IPS-20b (cell line): ENCODE results near the gene GNG4.

ENCODE experiments used
- H3K27ac ChIP-seq: one replicate; pipeline ENCODE4 v1.5.1; 2013; ENCODE audit warnings: low read length
- H3K27me3 ChIP-seq: 2 replicates; pipeline ENCODE4 v1.6.1; 2013; ENCODE audit warnings: mild to moderate bottlenecking, low read length, inconsistent platforms; ENCODE audit not compliant: insufficient read depth
- H3K36me3 ChIP-seq: 2 replicates; pipeline ENCODE4 v1.6.1; 2013; ENCODE audit warnings: low read depth, mild to moderate bottlenecking, inconsistent platforms, low read length, moderate library complexity; ENCODE audit not compliant: insufficient read depth
- H3K4me1 ChIP-seq: 2 replicates; pipeline ENCODE4 v1.6.1; 2013; ENCODE audit warnings: mild to moderate bottlenecking, control low read depth, inconsistent platforms, low read length, moderate library complexity; ENCODE audit not compliant: insufficient read depth
- H3K4me3 ChIP-seq: 2 replicates; pipeline ENCODE4 v1.5.1; 2013; ENCODE audit warnings: mild to moderate bottlenecking, low read length, inconsistent platforms
- H3K9ac ChIP-seq: 2 replicates; pipeline ENCODE4 v1.6.1; 2013; ENCODE audit warnings: low read depth, mild to moderate bottlenecking, inconsistent platforms, low read length, moderate library complexity
- H3K9me3 ChIP-seq: 2 replicates; pipeline ENCODE4 v1.6.1; 2013; ENCODE audit warnings: mild to moderate bottlenecking, low read depth, low read length, inconsistent platforms; ENCODE audit not compliant: insufficient read depth

GNG4 gene

DNA sequence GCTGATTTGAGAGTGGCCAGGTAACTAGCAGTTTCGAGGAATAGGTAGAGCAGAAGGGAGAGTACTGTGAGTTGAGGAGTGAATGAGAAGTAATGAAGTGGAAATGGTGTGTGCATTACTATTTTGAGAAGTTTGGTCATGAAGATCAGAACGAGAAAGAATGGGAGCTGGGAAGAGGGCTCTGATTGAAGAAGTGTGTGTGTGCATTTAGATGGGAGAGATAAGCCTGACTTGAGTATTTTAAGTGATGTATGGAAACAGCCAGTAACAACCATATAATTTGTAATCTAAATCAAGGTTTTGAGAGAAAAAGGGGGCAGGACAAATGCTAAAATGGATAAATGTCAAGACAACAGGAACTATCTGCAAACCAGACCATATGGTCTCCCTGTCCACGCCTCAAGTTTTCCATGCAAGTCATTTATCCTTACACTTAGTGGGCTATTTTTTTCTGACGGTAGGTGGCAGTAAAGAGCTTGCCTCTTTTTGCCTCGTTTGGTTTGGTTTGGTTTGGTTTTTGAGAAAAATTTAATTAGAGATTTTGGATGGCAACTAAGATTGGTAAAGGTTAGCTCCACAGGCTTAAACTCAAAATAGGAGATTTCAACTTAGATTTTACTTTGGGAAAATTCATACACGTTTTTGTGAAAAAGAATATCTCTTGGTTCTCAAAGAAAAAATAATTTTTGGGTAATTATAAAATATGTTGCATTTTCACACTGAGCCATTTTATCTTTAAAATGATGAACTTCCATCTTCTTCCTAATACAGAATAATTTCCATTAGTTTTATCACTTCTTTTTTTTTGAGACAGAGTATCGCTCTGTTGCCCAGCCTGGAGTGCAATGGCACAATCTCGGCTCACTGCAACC lies 135.9 kb downstream of the GNG4 start:
- H3K4me1 ChIP-seq = no peaks in the 10 kb centered on the region
- no peak overlapping the region for H3K9ac ChIP-seq
- no peaks in the 10 kb centered on the region for H3K9me3 ChIP-seq
- H3K4me3 ChIP-seq = no peak overlapping the region
- H3K36me3 ChIP-seq = no peaks in the 10 kb centered on the region
- H3K27ac ChIP-seq = no peak overlapping the region
- H3K27me3 ChIP-seq = no peaks in the 10 kb centered on the region

DNA sequence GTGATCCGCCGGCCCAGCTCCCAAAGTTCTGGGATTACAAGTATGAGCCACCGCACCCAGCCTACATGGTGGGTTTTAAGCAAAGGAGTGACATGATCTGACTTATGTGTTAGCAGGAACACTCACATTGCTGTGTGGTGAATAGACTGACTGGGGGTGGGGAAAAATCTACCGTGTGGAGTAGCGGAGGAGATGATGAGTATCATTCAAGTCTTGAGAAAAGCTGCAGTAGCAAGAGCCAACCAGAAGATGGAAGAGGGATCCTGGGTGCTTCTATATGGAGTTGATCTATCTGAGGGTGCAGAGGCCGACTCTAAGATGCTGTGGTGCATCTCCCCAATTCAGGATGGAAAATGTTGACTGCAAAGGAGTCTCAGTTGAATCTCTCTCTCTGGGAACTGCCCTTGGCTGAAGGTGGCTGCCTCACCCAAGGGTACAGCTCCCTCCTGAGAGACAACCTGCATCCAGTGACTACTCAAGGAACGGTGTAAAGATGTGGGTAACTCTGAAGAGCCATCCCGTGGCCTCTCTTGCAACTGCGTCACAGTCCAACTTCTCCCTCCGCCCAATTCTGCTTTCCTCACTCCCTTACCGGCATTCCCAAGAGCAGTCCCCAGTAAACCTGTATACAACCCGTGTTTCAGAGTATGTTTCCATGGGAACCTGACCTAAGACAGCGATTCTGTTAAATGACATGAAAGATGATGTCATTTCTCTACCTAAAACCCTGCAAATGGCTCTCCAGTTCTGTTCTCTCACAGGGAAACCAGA lies 137.9 kb downstream of the GNG4 start:
- Histone ChIP-seq H3K9me3 (no peaks in the 10 kb centered on the region), H3K9ac (no peak overlapping the region), H3K36me3 (no peaks in the 10 kb centered on the region), H3K27me3 (no peaks in the 10 kb centered on the region), H3K4me1 (no peaks in the 10 kb centered on the region), H3K27ac (no peak overlapping the region), H3K4me3 (no peak overlapping the region)

DNA sequence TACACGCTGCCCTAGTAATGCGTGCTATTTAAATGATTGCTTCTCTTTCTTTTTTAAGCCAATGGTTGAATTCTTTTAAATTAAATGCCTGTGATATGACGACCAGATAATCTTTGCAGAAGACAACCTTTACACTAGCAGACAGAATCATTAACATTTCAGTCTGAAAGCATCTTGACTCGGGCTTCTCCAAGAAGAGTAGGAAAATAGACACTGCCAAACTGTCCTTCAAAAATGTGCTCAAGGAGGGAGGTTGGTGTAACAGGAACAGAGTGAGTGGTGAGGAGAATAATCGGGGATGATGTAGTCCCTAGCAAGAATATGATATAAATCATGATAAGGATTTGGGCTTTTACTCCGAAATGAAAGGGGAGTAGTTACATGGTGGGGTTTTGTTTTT lies 138.8 kb downstream of the GNG4 start:
- Histone ChIP-seq H3K9me3 (no peaks in the 10 kb centered on the region), H3K9ac (no peak overlapping the region), H3K27ac (no peak overlapping the region), H3K4me3 (no peak overlapping the region), H3K36me3 (no peaks in the 10 kb centered on the region), H3K27me3 (no peaks in the 10 kb centered on the region), H3K4me1 (no peaks in the 10 kb centered on the region)

DNA sequence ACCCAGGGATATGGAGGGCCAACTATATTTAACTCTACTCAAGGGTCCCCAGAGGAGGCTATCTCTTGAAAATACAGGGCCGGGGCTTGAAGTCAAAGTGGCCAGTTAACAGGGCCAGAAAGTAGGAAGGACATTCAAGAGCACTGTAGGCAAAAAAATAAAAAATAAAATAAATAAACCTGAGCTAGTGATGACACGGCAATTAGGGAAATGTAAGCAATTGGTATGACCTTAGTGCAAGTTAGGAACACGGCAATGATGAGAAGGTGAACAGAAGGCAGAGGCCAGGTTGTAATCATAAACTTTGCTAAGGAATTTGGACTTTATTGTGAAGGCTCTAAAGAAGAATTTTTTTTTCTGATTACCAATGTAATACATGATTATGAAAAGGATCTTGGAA lies 142.0 kb downstream of the GNG4 start:
- Histone ChIP-seq H3K9me3 (no peaks in the 10 kb centered on the region), H3K9ac (no peak overlapping the region), H3K27me3 (no peaks in the 10 kb centered on the region), H3K4me1 (peaks cover 3% of the 10 kb centered on the region; the same call in 1 of the 2 replicates), H3K36me3 (no peaks in the 10 kb centered on the region), H3K27ac (no peak overlapping the region), H3K4me3 (no peak overlapping the region)

DNA sequence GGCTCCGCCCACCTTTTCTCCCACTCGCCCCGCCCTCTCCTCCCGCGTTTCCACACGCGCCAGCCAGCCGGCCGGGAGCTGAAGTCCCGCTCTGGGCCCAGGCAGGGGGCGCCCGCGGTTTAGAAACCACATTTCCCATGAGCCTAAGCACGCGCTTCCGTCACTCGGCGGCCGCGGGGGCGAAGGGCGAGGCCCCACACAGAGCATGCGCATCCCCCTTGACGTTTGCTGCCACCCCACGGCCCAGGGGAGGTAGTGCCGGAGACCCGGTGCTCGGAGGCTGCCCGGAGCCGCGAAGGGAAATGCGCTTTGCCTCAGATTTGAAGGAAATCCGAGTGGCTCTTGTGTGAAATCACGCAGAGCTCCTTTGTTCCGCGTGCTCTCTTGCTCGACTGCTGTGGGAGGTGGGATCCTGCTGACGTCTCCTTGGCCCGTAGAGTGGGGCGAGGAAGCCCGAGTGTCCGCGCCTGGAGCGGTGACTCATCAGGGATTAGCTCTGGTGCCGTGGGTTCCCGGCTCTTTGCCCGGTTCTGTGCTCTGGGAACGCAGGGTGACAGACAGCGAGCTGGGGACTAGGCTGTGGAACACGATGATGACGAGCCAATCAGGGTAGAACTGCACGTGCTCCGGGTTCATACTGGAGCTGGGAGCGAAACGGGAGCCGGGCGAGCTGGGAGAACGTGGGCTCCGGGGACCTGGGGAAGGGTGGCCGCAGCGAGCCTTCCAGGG lies 144.9 kb downstream of the GNG4 start:
- Histone ChIP-seq H3K27me3 (no peaks in the 10 kb centered on the region), H3K9me3 (no peaks in the 10 kb centered on the region), H3K36me3 (no peaks in the 10 kb centered on the region), H3K4me1 (peaks cover 18% of the 10 kb centered on the region), H3K27ac (peak overlapping the region; percentile 53), H3K4me3 (peak overlapping the region; percentile 95), H3K9ac (peak overlapping the region; percentile 91)

DNA sequence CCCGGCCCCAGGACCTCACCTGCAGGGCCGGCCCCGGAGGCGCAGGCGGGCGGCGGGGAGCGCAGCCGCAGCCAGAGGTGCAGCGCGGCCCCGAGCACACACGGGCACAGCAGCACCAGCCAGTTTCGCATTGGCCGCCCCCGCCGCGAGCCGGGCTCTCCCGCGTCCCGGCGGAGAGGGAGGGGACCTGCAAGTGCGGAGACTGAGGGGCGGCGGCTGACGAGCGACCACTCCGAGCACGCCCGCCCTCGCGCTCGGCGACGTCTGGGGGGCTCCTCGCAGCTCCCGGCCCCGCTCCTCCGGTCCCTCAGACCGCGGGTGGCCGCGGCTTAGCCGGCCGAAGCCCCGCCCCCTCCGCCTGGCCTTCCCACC lies 145.5 kb downstream of the GNG4 start, which contains the start of gene B3GALNT2:
Gene B3GALNT2, minus strand, starts transcription at position 331 of the 372 bp plus-strand sequence. Its CDS starts 200 bp downstream, at position 131.
- Histone ChIP-seq H3K4me1 (peaks cover 18% of the 10 kb centered on the region), H3K4me3 (peak within 1 kb of the TSS; percentile 100), H3K27me3 (no peaks in the 10 kb centered on the region), H3K27ac (peak within 1 kb of the TSS; percentile 78), H3K9ac (peak within 1 kb of the TSS; percentile 98), H3K9me3 (no peaks in the 10 kb centered on the region), H3K36me3 (no peaks in the 10 kb centered on the region)

DNA sequence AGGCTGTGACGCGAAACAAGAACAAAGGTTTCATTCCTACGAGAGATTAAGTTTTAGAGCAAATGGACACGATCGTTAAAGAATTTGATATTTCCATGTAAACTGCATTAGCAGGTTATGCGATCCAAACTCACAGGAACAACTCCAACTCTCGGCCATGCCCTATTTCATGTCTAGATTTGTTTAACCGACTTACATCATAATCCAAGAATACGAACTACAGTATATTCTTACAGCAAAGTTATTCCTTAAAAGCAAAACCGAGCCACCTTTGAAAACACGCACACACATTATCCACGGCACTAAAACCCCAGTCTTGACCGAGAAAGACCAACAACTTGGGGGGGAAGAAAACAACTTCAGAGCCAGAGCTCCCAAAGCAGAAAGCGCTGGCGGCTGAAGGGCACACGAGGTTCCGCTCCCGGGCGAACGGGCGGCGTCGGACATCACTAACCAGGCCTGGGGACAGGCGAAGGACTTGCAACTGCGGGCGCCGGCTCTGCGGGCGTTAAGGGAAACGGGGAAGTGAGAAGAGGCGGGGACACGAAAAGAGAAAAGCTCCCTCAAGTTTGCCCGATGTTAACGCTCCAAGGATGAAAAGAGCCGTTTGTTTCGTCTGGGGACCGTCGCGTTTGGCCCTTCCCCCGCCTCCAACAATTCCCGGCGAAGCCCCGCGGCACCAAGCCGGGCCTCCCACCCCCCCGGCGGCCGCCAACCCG lies 146.0 kb downstream of the GNG4 start:
- no peaks in the 10 kb centered on the region for H3K9me3 ChIP-seq
- H3K4me1 ChIP-seq = peaks cover 18% of the 10 kb centered on the region
- H3K27ac ChIP-seq = peak overlapping the region; percentile 78
- no peaks in the 10 kb centered on the region for H3K36me3 ChIP-seq
- peak overlapping the region; percentile 98 for H3K9ac ChIP-seq
- H3K4me3 ChIP-seq = peak overlapping the region; percentile 100
- H3K27me3 ChIP-seq = no peaks in the 10 kb centered on the region

DNA sequence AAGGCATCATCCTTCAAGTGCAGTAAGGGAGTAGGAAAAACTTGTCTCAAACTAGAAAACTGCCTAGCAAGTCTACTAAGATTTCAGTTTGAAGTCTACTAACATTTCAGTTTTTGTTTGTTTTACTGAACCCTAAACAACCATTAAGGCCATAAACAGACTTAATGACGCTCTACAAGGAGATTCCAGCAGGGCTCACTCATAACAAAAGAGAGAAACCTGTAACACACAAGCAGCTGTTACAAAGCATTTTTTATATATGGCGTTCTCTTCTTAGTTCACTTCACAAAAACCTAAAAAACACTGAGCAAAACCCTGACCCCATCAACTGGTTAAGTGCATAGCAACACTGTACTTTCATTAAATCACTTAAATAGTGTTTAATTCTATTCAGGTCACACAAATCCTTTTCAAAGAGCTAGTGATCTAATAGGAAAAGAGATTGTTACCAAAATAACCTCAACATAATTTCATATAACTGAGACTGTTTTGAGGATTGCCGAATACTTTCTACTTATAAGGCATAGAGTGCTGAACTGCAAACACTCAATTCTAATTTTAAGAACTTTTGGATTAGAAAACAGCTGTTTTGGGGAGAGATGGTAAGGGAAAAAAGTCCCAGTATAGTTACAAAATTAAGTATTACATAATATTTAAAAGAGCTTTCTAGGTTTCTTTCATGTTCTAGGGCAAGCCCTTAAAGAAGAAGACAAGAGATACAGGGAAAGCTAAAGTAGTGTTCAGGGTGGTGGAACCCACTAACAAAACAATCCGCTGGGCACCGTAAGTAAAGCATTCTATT lies 146.8 kb downstream of the GNG4 start:
- Histone ChIP-seq H3K4me3 (peak overlapping the region; percentile 100), H3K27ac (no peak overlapping the region), H3K9ac (peak overlapping the region; percentile 98), H3K9me3 (no peaks in the 10 kb centered on the region), H3K4me1 (peaks cover 18% of the 10 kb centered on the region), H3K27me3 (no peaks in the 10 kb centered on the region), H3K36me3 (no peaks in the 10 kb centered on the region)

DNA sequence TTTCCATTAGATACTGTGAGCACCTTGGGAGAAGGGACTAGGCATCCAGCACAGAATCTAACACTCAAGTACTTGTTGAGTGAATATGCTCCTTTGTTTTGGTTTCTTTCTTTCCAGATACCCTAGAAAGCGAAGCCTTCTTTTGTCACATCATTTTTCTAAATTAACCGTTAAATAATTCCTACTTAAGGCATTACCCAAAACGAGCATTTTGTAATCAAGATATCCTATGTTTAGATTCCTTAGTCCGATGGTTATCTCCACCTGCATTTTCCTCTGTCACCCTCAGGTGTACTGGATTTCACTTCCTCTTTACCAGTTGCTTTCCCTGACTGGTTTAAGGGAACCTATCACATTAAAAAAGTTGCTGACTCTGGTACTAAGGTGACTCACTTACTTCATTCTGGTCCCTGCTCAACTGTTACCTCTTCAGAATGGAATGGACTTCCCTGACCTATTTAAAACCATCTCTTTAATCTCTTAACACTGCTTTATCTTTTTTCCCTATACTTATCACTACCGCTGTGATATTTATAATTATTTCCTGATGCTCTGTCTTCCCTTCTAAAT lies 148.5 kb downstream of the GNG4 start:
- Histone ChIP-seq H3K9ac (no peak overlapping the region), H3K9me3 (no peaks in the 10 kb centered on the region), H3K36me3 (no peaks in the 10 kb centered on the region), H3K4me1 (peaks cover 18% of the 10 kb centered on the region), H3K27me3 (no peaks in the 10 kb centered on the region), H3K27ac (no peak overlapping the region), H3K4me3 (no peak overlapping the region)
